HepG2 (cell line): Measurements from ENCODE around the gene WDR47. TPM values are rescaled to one million over a fixed set of nuclear protein-coding genes. Genes with fewer than 3 reads are reported as not detected.

Experiments used
- ATF1 ChIP-seq: IDR thresholded peaks from 2 replicates; pipeline ENCODE4 v1.6.1; 2016; ENCODE audit warnings: mild to moderate bottlenecking, control low read depth
- ATF7 ChIP-seq, 2 experiments: fragments of 450-650 bp in 1 of 2; sonication (generic) in 1 of 2; formaldehyde crosslinking in 1 of 2; IDR thresholded peaks; 2 replicates each; pipeline versions ENCODE4 v1.4.0 to v1.6.1; 2016 to 2020; ENCODE audit warnings: antibody characterized with exemption in 1 of 2, mild to moderate bottlenecking in 1 of 2, missing genetic modification reagents in 1 of 2
- BRCA1 ChIP-seq: sonication (generic); formaldehyde crosslinking; IDR thresholded peaks from 2 replicates; pipeline ENCODE4 v1.4.0; 2020; ENCODE audit warnings: missing genetic modification reagents
- CREB1 ChIP-seq, 2 experiments: fragments of 450-650 bp in 1 of 2; IDR thresholded peaks; 2 replicates each; pipeline ENCODE4 v1.6.1; 2016 to 2017; ENCODE audit warnings: control low read depth in 1 of 2, mild to moderate bottlenecking in 1 of 2, missing compliant biosample characterization in 1 of 2, missing genetic modification characterization in 1 of 2
- NFRKB ChIP-seq: fragments of 450-650 bp; IDR thresholded peaks from 2 replicates; pipeline ENCODE4 v1.6.1; 2017
- PITX1 ChIP-seq: sonication (generic); formaldehyde crosslinking; IDR thresholded peaks from 2 replicates; pipeline ENCODE4 v1.5.1; 2020; ENCODE audit warnings: mild to moderate bottlenecking, missing genetic modification reagents
- ZNF496 ChIP-seq: sonication (generic); formaldehyde crosslinking; IDR thresholded peaks from 2 replicates; pipeline ENCODE4 v1.8.1; 2023; ENCODE audit warnings: mild to moderate bottlenecking, moderate library complexity, missing genetic modification reagents; ENCODE audit not compliant: insufficient replicate concordance
- ZNF607 ChIP-seq: sonication (generic); formaldehyde crosslinking; IDR thresholded peaks from 2 replicates; pipeline ENCODE4 v1.5.1; 2020; ENCODE audit warnings: missing genetic modification reagents, mild to moderate bottlenecking, borderline replicate concordance
- ZNF768 ChIP-seq: sonication (generic); formaldehyde crosslinking; IDR thresholded peaks from 2 replicates; pipeline ENCODE4 v1.4.0; 2020; ENCODE audit warnings: missing genetic modification reagents
- polyA plus RNA-seq, 8 experiments: library from polyadenylated mRNA; depleted of rRNA in 3 of 8; stranded (reverse) in 7 of 8; unstranded in 1 of 8; fragments of >200 nt; fragmentation: Illumina TruSeq in 4 of 8; extraction: Trizol in 4 of 8; gene quantifications; 2 replicates each; pipeline versions ENCODE4 v1.2.1 to v1.2.3, GENCODE V29; 2011 to 2016; ENCODE audit warnings: low read depth in 4 of 8, missing spikeins in 1 of 8, mixed read lengths in 1 of 8; ENCODE audit not compliant: insufficient read depth in 1 of 8
- total RNA-seq, 5 experiments: library from RNA; depleted of rRNA; stranded (reverse); fragments of >200 nt; fragmentation: Illumina TruSeq; extraction: Trizol; gene quantifications; 2 replicates each; pipeline ENCODE4 v1.2.3, GENCODE V29; 2016; ENCODE audit warnings: low read depth in 1 of 5
- TF ChIP-seq, protein P1 (sequence below): sonication (generic); formaldehyde crosslinking; IDR thresholded peaks from 2 replicates; pipeline ENCODE4 v1.4.0; 2020; ENCODE audit warnings: missing genetic modification reagents, borderline replicate concordance
- TF ChIP-seq, protein P2 (sequence below): sonication (generic); formaldehyde crosslinking; IDR thresholded peaks from 2 replicates; pipeline ENCODE4 v1.4.0; 2020; ENCODE audit warnings: missing genetic modification reagents, borderline replicate concordance

WDR47 gene
- total and polyA plus RNA-seq, 2 of the 13 experiments (the other 11 are each of a cell fraction or from before 2014, with no cell fraction given), result 4.3 to 5.9 TPM

DNA sequence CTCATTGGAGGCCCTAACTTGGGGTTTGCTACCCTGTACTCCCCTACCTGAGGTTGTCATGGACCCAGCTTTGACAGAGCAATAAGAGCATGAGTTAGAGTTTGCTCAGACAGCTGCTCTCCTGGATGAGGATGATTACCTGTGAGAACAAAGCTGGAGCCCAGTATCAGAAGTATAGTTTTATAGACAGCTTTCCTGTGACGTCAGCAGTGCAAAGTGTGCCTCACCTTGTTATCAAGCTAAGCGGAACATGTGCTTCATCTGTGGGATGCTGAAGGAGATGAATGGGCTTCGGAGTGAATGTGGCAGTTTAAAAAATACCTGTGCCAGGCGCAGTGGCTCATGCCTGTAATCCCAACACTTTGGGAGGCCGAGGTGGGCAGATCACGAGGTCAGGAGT is 5.4 kb upstream of the WDR47 start (continued):
- TF ChIP-seq, protein P1, sequence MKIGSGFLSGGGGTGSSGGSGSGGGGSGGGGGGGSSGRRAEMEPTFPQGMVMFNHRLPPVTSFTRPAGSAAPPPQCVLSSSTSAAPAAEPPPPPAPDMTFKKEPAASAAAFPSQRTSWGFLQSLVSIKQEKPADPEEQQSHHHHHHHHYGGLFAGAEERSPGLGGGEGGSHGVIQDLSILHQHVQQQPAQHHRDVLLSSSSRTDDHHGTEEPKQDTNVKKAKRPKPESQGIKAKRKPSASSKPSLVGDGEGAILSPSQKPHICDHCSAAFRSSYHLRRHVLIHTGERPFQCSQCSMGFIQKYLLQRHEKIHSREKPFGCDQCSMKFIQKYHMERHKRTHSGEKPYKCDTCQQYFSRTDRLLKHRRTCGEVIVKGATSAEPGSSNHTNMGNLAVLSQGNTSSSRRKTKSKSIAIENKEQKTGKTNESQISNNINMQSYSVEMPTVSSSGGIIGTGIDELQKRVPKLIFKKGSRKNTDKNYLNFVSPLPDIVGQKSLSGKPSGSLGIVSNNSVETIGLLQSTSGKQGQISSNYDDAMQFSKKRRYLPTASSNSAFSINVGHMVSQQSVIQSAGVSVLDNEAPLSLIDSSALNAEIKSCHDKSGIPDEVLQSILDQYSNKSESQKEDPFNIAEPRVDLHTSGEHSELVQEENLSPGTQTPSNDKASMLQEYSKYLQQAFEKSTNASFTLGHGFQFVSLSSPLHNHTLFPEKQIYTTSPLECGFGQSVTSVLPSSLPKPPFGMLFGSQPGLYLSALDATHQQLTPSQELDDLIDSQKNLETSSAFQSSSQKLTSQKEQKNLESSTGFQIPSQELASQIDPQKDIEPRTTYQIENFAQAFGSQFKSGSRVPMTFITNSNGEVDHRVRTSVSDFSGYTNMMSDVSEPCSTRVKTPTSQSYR (CRISPR knock-in tag), result no peak
- TF ChIP-seq BRCA1 (CRISPR knock-in tag) (no peak), CREB1 (IDR thresholded peaks at IDR 0.05) (peak; percentile 94), CREB1 (CRISPR knock-in tag; IDR thresholded peaks at IDR 0.05) (no peak), ATF1 (no peak), NFRKB (no peak), ZNF768 (CRISPR knock-in tag) (no peak), ATF7 (IDR thresholded peaks at IDR 0.05) (0 out of 2 replicates have a peak, but pooled peaks have one; percentile 27), ATF7 (CRISPR knock-in tag; IDR thresholded peaks at IDR 0.05) (no peak), PITX1 (CRISPR knock-in tag) (no peak), ZNF607 (no peak), ZNF496 (no peak)
- TF ChIP-seq, protein P2, sequence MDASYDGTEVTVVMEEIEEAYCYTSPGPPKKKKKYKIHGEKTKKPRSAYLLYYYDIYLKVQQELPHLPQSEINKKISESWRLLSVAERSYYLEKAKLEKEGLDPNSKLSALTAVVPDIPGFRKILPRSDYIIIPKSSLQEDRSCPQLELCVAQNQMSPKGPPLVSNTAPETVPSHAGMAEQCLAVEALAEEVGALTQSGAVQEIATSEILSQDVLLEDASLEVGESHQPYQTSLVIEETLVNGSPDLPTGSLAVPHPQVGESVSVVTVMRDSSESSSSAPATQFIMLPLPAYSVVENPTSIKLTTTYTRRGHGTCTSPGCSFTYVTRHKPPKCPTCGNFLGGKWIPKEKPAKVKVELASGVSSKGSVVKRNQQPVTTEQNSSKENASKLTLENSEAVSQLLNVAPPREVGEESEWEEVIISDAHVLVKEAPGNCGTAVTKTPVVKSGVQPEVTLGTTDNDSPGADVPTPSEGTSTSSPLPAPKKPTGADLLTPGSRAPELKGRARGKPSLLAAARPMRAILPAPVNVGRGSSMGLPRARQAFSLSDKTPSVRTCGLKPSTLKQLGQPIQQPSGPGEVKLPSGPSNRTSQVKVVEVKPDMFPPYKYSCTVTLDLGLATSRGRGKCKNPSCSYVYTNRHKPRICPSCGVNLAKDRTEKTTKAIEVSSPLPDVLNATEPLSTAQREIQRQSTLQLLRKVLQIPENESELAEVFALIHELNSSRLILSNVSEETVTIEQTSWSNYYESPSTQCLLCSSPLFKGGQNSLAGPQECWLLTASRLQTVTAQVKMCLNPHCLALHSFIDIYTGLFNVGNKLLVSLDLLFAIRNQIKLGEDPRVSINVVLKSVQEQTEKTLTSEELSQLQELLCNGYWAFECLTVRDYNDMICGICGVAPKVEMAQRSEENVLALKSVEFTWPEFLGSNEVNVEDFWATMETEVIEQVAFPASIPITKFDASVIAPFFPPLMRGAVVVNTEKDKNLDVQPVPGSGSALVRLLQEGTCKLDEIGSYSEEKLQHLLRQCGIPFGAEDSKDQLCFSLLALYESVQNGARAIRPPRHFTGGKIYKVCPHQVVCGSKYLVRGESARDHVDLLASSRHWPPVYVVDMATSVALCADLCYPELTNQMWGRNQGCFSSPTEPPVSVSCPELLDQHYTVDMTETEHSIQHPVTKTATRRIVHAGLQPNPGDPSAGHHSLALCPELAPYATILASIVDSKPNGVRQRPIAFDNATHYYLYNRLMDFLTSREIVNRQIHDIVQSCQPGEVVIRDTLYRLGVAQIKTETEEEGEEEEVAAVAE (CRISPR knock-in tag), result no peak
